ENCODE results near the gene MAP6D1.

Gene MAP6D1

DNA sequence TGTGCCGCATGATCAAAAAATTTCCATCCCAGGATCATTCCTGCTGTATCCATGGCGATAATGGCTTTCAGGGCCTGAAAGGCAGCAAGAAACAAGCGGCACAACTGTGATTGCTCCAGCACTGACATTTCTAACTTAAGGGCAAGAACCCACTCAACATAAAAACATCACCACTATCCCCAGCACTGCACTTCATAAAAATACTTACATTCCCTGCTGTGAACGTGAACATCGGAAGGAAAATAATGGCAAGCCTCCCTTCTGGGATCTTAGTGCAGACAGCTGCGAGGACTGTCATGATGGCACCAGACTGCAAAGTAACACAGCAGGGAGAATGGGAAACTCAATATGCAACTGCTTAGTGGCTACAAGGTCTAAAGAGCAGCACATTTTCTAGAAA is 8.1 kb upstream of the MAP6D1 start:
- ATAC-seq (ENCODE audit: insufficient read depth, low read depth) (no peak), DNase-seq (no peak)
- Histone ChIP-seq H3K36me3 (ENCODE audit: insufficient read depth, low read length) (peaks cover 63% of the 10 kb centered on the region), H3K79me2 (ENCODE audit: insufficient read depth, low read length) (no peaks in the 10 kb centered on the region), H3K9me3 (ENCODE audit: insufficient read depth, low read length, severe bottlenecking) (no peaks in the 10 kb centered on the region), H3K27me3 (ENCODE audit: insufficient read depth, low read length, poor library complexity) (no peaks in the 10 kb centered on the region), H3K4me3 (ENCODE audit: low read depth in 1 of 2, low read length in 2 of 2) (no peak overlapping the region), H3K9ac (ENCODE audit: low read depth, low read length) (no peak overlapping the region), H3K27ac (ENCODE audit: low read length) (no peak overlapping the region), H2AFZ (ENCODE audit: low read depth, low read length) (no peak overlapping the region), H4K20me1 (ENCODE audit: insufficient read depth, low read length) (peaks cover 9% of the 10 kb centered on the region; the same call in 1 of the 2 replicates), H3K4me2 (ENCODE audit: insufficient read depth, low read length) (no peak overlapping the region), H3K4me1 (ENCODE audit: insufficient read depth, low read length) (no peaks in the 10 kb centered on the region)
- TF ChIP-seq EZH2 (IDR thresholded peaks at IDR 0.05; ENCODE audit: borderline replicate concordance, low read depth, low read length, severe bottlenecking) (no peak), CTCF (IDR thresholded peaks at IDR 0.05; ENCODE audit: borderline replicate concordance, extremely low read depth, low read length, poor library complexity, severe bottlenecking) (no peak)

GRCh38 chr3:183830187-183830586 is 4.8 kb upstream of the MAP6D1 start:
- no peak overlapping the region for H3K9ac ChIP-seq (ENCODE audit: low read depth, low read length)
- no peaks in the 10 kb centered on the region for H3K27me3 ChIP-seq (ENCODE audit: insufficient read depth, low read length, poor library complexity)
- H4K20me1 ChIP-seq (ENCODE audit: insufficient read depth, low read length), result peaks cover 9% of the 10 kb centered on the region; the same call in 1 of the 2 replicates
- TF ChIP-seq EZH2 (IDR thresholded peaks at IDR 0.05; ENCODE audit: borderline replicate concordance, low read depth, low read length, severe bottlenecking), result no peak
- TF ChIP-seq CTCF (IDR thresholded peaks at IDR 0.05; ENCODE audit: borderline replicate concordance, extremely low read depth, low read length, poor library complexity, severe bottlenecking), result no peak
- no peak overlapping the region for H3K27ac ChIP-seq (ENCODE audit: low read length)
- DNase-seq (no peak), ATAC-seq (ENCODE audit: insufficient read depth, low read depth) (no peak)
- H3K36me3 ChIP-seq (ENCODE audit: insufficient read depth, low read length), result peaks cover 62% of the 10 kb centered on the region
- no peaks in the 10 kb centered on the region for H3K79me2 ChIP-seq (ENCODE audit: insufficient read depth, low read length)
- no peak overlapping the region for H2AFZ ChIP-seq (ENCODE audit: low read depth, low read length)
- H3K4me2 ChIP-seq (ENCODE audit: insufficient read depth, low read length), result no peak overlapping the region
- H3K9me3 ChIP-seq (ENCODE audit: insufficient read depth, low read length, severe bottlenecking), result no peaks in the 10 kb centered on the region
- no peaks in the 10 kb centered on the region for H3K4me1 ChIP-seq (ENCODE audit: insufficient read depth, low read length)
- no peak overlapping the region for H3K4me3 ChIP-seq (ENCODE audit: low read depth in 1 of 2, low read length in 2 of 2)

DNA sequence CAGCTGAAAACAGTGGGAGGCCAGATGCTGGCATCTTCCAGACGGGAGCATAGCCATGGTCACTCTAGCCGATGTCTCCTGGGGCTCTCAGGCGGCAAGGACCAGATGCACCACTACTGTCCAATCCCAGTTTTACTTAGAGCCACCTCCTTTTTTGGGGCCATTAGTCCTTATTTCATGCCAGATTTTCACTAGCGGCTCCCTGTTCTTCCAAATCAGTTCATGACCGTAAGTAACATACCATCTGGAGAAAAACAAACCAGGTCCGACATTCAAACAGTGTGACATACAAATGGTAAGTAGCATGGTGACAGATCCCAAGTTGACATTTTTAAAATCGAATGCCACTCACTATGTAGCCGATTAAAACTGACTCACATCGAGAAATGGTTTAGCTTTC is 4.1 kb upstream of the MAP6D1 start:
- no peak for TF ChIP-seq EZH2 (IDR thresholded peaks at IDR 0.05; ENCODE audit: borderline replicate concordance, low read depth, low read length, severe bottlenecking)
- TF ChIP-seq CTCF (IDR thresholded peaks at IDR 0.05; ENCODE audit: borderline replicate concordance, extremely low read depth, low read length, poor library complexity, severe bottlenecking), result no peak
- DNase-seq, result no peak
- Histone ChIP-seq H3K27me3 (ENCODE audit: insufficient read depth, low read length, poor library complexity) (no peaks in the 10 kb centered on the region), H3K4me3 (ENCODE audit: low read depth in 1 of 2, low read length in 2 of 2) (no peak overlapping the region), H3K9ac (ENCODE audit: low read depth, low read length) (no peak overlapping the region), H3K79me2 (ENCODE audit: insufficient read depth, low read length) (no peaks in the 10 kb centered on the region), H2AFZ (ENCODE audit: low read depth, low read length) (no peak overlapping the region), H3K4me2 (ENCODE audit: insufficient read depth, low read length) (no peak overlapping the region), H3K4me1 (ENCODE audit: insufficient read depth, low read length) (no peaks in the 10 kb centered on the region), H4K20me1 (ENCODE audit: insufficient read depth, low read length) (peaks cover 9% of the 10 kb centered on the region; the same call in 1 of the 2 replicates), H3K9me3 (ENCODE audit: insufficient read depth, low read length, severe bottlenecking) (no peaks in the 10 kb centered on the region), H3K36me3 (ENCODE audit: insufficient read depth, low read length) (peaks cover 60% of the 10 kb centered on the region), H3K27ac (ENCODE audit: low read length) (no peak overlapping the region)
- no peak for ATAC-seq (ENCODE audit: insufficient read depth, low read depth)

DNA sequence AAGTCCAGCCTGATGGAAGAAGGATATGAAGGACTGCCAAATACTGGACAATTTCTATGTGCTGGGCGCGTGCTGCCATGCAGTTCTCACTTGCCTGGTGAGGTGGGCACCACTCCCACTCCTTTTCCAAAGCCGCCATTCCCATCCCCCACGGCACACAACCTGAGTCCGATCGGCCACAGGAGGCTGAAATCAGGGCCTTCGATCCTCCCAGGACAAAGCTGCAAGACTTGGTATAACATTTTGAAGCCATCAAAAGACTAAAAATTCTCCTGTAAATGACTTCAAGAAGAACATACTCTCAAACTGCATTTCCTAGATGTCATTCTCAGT is 3.1 kb upstream of the MAP6D1 start:
- Histone ChIP-seq H3K9me3 (ENCODE audit: insufficient read depth, low read length, severe bottlenecking) (no peaks in the 10 kb centered on the region), H4K20me1 (ENCODE audit: insufficient read depth, low read length) (0 out of 2 replicates have a peak, but pooled peaks cover 5% of the 10 kb centered on the region), H3K4me2 (ENCODE audit: insufficient read depth, low read length) (no peak overlapping the region), H3K4me3 (ENCODE audit: low read depth in 1 of 2, low read length in 2 of 2) (no peak overlapping the region), H2AFZ (ENCODE audit: low read depth, low read length) (no peak overlapping the region), H3K27me3 (ENCODE audit: insufficient read depth, low read length, poor library complexity) (no peaks in the 10 kb centered on the region), H3K36me3 (ENCODE audit: insufficient read depth, low read length) (peaks cover 50% of the 10 kb centered on the region), H3K9ac (ENCODE audit: low read depth, low read length) (no peak overlapping the region), H3K79me2 (ENCODE audit: insufficient read depth, low read length) (no peaks in the 10 kb centered on the region), H3K4me1 (ENCODE audit: insufficient read depth, low read length) (no peaks in the 10 kb centered on the region), H3K27ac (ENCODE audit: low read length) (no peak overlapping the region)
- TF ChIP-seq CTCF (IDR thresholded peaks at IDR 0.05; ENCODE audit: borderline replicate concordance, extremely low read depth, low read length, poor library complexity, severe bottlenecking), result no peak
- no peak for TF ChIP-seq EZH2 (IDR thresholded peaks at IDR 0.05; ENCODE audit: borderline replicate concordance, low read depth, low read length, severe bottlenecking)
- DNase-seq (no peak), ATAC-seq (ENCODE audit: insufficient read depth, low read depth) (no peak)

Data from DND-41 (cell line).